GM18526 (cell line): ENCODE results near the gene COL4A2.

Source experiments
- POLR2A ChIP-seq: IDR thresholded peaks from 3 replicates; pipeline ENCODE4 v1.6.1; 2011; ENCODE audit not compliant: insufficient read length; ENCODE audit errors: extremely low read depth

COL4A2 gene

GRCh38 chr13:110523838-110524540 is 216.9 kb downstream of the COL4A2 start:
- no peak for TF ChIP-seq POLR2A

DNA sequence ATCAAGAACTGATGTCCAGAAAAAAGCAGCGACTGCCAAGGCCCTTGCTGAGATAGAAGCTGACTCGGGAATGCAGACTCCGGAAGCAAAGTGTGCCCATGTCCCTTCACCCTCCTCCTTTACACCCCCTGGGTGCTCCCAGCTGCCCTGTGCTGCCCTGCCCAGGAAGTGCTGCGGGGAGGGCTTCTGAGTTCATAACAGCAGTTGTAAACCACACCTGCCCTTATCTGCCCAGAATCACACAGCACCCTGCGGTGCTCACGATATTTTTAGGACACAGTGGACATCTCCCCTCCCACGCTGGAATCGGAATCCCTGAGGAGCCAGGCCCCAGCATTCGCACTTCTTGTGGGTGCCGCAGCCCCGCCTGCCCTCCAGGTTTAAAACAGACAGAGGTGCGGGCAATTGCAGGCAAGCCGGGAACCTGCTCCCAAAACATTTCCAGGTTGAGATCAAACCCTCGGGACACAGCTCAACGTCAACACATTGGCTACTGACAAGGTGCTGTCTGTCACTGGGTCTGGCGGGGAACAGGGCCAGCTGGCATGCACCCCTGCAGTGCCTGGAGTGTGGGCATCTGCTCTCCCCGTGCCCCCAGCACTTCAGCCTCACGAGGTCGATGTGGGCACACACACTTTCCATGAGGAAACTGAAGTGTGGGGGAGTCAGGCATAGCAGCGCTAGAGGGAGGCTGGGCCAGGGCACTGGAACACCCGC is 217.6 kb downstream of the COL4A2 start:
- no peak for TF ChIP-seq POLR2A

GRCh38 chr13:110525328-110526319 is 218.5 kb downstream of the COL4A2 start:
- no peak for TF ChIP-seq POLR2A

DNA sequence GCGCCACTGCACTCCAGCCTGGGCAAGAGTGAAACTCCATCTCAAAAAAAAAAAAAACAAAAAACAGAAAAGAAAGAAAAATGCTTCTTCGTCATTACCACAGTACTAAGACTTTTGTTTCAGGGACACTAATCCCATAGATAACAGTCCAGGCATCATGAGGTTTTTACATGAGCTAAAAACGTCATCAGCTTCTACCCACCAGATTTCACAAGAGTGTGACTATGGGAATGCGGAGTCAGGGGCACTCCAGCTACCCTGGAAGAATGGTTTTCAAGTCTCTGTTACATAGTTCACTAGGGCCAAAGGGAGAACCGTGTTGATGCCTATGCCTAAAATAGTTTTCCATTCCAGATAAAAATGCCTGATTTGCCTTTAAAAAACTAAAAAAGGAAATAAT is 221.3 kb downstream of the COL4A2 start:
- TF ChIP-seq POLR2A = no peak

GRCh38 chr13:110528911-110529310 is 221.8 kb downstream of the COL4A2 start:
- no peak for TF ChIP-seq POLR2A

DNA sequence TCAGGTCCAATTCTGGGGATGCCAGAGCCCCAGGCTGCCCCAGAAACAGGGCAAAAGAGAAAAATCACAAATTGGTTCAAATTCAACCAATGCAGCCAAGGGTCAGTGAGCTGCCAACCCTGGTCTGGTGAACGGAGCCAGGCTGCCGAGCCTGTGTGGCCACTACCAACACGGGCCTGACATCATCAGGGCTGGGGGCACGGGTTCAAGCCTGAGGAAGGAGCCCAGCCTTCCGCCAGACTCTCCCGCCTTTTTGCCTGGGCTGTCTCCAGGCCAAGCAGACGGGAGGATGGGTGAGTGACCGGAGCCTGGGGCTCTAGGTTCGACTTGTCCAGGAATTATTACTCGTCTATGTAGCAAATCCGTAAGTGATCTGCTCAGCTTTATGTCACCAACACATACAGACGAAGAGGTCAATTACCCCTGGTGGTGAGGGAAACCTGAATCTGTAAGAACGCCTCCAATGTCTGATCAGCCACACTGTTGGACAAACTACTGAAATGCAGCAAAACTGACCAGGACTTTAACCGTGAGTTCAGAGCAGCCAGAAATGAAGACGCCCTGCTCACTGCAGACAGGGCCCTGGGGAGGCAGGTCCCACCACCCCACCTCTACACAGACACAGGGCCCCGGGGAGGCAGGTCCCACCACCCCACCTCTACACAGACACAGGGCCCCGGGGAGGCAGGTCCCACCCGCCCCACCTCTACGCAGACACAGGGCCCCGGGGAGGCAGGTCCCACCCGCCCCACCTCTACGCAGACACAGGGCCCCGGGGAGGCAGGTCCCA is 222.6 kb downstream of the COL4A2 start:
- TF ChIP-seq POLR2A = no peak

DNA sequence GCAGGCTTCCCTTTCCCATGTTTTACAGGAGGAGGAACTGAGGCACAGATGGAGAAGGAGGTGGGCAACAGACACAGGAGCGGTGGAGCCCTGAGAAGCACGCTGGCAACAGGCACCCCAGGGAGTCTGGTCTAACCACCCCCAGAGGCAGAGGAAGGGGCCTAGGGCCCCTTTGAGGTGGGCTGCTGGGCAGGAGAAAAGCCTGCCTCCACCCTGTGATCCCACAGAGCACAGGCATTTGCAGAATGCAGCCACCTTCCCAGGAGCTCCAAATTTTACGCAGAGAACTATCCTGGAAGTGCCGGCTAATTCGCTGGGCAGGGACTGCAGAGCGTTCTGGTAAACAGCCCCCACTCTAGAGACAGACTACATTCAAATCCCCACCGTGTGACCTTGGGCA is 224.0 kb downstream of the COL4A2 start:
- TF ChIP-seq POLR2A = no peak

DNA sequence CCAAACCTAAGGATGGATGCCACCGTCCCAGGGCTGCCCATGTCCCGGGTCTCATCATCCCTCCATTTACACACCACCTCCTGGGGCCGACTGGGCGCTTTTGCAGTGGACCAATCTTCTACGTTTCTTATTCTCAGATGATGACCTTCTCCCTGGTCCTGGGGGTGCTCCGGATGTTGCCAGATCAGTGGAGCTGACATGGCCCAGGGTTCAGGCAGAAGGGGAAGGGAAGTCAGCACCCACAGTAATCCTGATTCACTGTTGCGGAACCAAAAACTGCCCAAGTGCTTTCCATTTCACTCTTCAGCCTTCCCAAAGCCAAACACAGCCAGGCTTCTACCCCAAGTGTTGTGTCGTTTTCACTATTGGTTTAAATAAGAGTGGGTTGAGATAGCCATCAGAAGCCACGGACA is 224.6 kb downstream of the COL4A2 start:
- TF ChIP-seq POLR2A = no peak

GRCh38 chr13:110533771-110534670 is 226.9 kb downstream of the COL4A2 start:
- no peak for TF ChIP-seq POLR2A

- no peak for TF ChIP-seq POLR2A
Observed at GRCh38 chr13:110535526-110535925, 228.4 kb downstream of the COL4A2 start.

GRCh38 chr13:110536006-110536693 is 229.1 kb downstream of the COL4A2 start:
- no peak for TF ChIP-seq POLR2A

DNA sequence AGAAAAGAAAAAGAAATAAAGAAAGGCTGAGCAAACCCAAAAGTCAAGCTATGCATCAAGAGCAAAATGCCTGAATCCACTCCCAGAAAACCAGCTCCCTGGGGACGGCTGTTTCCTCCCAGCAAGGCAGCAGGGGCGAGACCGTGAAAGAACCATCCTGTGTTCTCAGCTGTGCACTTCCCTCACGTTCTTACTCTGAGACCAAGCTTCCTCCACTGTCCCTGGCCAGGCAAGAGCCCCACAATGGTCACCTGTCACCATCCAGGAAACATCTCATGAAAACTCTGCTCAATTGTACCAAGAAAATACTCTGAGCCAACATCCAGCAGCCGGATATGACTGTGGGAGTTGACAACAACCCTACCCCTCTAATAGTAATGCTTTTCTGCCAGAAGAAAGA is 231.5 kb downstream of the COL4A2 start:
- no peak for TF ChIP-seq POLR2A

GRCh38 chr13:110539894-110540293 is 232.8 kb downstream of the COL4A2 start:
- no peak for TF ChIP-seq POLR2A
